Activated CD4-positive, alpha-beta T cell treated with anti-CD3 and anti-CD28 coated beads, Interleukin-2, amount 50 U/mL, for 16 hours (primary cell): Measurements from ENCODE around the gene GPR158.

Experiments
- DNase-seq: peaks from one replicate; pipeline ENCODE4 v3.0.0-alpha.2; 2020

Gene GPR158

GRCh38 chr10:25615926-25616325 is 441.1 kb downstream of the GPR158 start:
- no peak for DNase-seq

- no peak for DNase-seq
Observed at GRCh38 chr10:25616903-25617592, 442.2 kb downstream of the GPR158 start.

- no peak for DNase-seq
Observed at GRCh38 chr10:25627606-25628005, 452.8 kb downstream of the GPR158 start.

GRCh38 chr10:25629333-25629732 is 454.5 kb downstream of the GPR158 start:
- DNase-seq: no peak

GRCh38 chr10:25631471-25631870 is 456.7 kb downstream of the GPR158 start:
- no peak for DNase-seq

- DNase-seq: no peak
Observed at GRCh38 chr10:25632802-25633201, 458.0 kb downstream of the GPR158 start.

- no peak for DNase-seq
Observed at GRCh38 chr10:25633542-25633941, 458.7 kb downstream of the GPR158 start.

GRCh38 chr10:25639646-25640045 is 464.8 kb downstream of the GPR158 start:
- no peak for DNase-seq

- DNase-seq: no peak
Observed at GRCh38 chr10:25641595-25641994, 466.8 kb downstream of the GPR158 start.

- no peak for DNase-seq
Observed at GRCh38 chr10:25642721-25643120, 467.9 kb downstream of the GPR158 start.

GRCh38 chr10:25646371-25646770 is 471.6 kb downstream of the GPR158 start:
- DNase-seq: no peak

- DNase-seq: no peak
Observed at GRCh38 chr10:25651534-25651933, 476.7 kb downstream of the GPR158 start.
